Natural killer cell (primary cell): ENCODE measurements around the gene XPOT. TPM values are rescaled to one million over a fixed set of nuclear protein-coding genes. Genes with fewer than 3 reads are reported as not detected.

ENCODE experiments used
- ATAC-seq, 3 donors: fragments of 150-1000 bp in 2 of 3; fragments of 200-7000 bp in 1 of 3; cut with Tn5 transposase; 1 replicate in 1 of 3; 2 replicates in 2 of 3; pipeline ENCODE4 v1.10.0; 2021; ENCODE audit warnings: mild to moderate bottlenecking in 2 of 3, moderate library complexity in 2 of 3
- DNase-seq, 2 donors: peaks; one replicate each; pipeline versions ENCODE4 v3.0.0 to v3.0.0-alpha.2; 2013 to 2021; ENCODE audit warnings: mixed read lengths in 1 of 2
- H3K27ac ChIP-seq: one replicate; pipeline ENCODE4 v1.5.1; 2013; ENCODE audit warnings: mild to moderate bottlenecking, low read length
- H3K27me3 ChIP-seq: one replicate; pipeline ENCODE4 v1.6.1; 2013; ENCODE audit warnings: low read length; ENCODE audit not compliant: control insufficient read depth, insufficient read depth
- H3K36me3 ChIP-seq: one replicate; pipeline ENCODE4 v1.6.1; 2013; ENCODE audit warnings: low read length; ENCODE audit not compliant: control insufficient read depth, insufficient read depth
- H3K4me1 ChIP-seq: one replicate; pipeline ENCODE4 v1.6.1; 2013; ENCODE audit warnings: low read length; ENCODE audit not compliant: control insufficient read depth, insufficient read depth
- H3K4me3 ChIP-seq: one replicate; pipeline ENCODE4 v1.5.1; 2013; ENCODE audit warnings: low read length
- H3K9me3 ChIP-seq: one replicate; pipeline ENCODE4 v1.6.1; 2013; ENCODE audit warnings: low read length; ENCODE audit not compliant: control insufficient read depth, insufficient read depth
- H3K27ac Mint-ChIP-seq, 2 donors: one replicate each; pipeline ENCODE4 v1.8.0; 2022; ENCODE audit warnings: mild to moderate bottlenecking in 2 of 2, mixed read lengths in 2 of 2, moderate library complexity in 1 of 2
- H3K27me3 Mint-ChIP-seq, 2 donors: one replicate each; pipeline ENCODE4 v1.8.0; 2022; ENCODE audit warnings: low read depth in 2 of 2, mixed read lengths in 2 of 2
- H3K36me3 Mint-ChIP-seq: one replicate; pipeline ENCODE4 v1.8.0; 2022; ENCODE audit warnings: mixed read lengths
- H3K4me1 Mint-ChIP-seq, 2 donors: one replicate each; pipeline ENCODE4 v1.8.0; 2022; ENCODE audit warnings: mixed read lengths in 2 of 2
- H3K4me3 Mint-ChIP-seq: one replicate; pipeline ENCODE4 v1.8.0; 2022; ENCODE audit warnings: mild to moderate bottlenecking, moderate library complexity, mixed read lengths
- H3K9me3 Mint-ChIP-seq, 2 donors: one replicate each; pipeline ENCODE4 v1.8.0; 2022; ENCODE audit warnings: mixed read lengths in 2 of 2
- CTCF ChIP-seq: fragments of 200-600 bp; IDR thresholded peaks from one replicate; pipeline ENCODE4 v1.8.0; 2022; ENCODE audit warnings: antibody characterized with exemption
- WGBS: methylation state at CpG from one replicate; pipeline ENCODE4 v1.1.7; 2013; ENCODE audit warnings: missing lambda C conversion rate; ENCODE audit not compliant: insufficient coverage; 5-methylcytosine and 5-hydroxymethylcytosine counted together
- intact Hi-C: fragments of 100-400 bp; cut with micrococcal nuclease; formaldehyde crosslinking; loops from one replicate; pipeline ENCODE4 v1.14.2; 2022
- total RNA-seq, 4 donors: library from RNA; stranded (reverse); fragments of 120-200 nt in 1 of 4; gene quantifications; one replicate each; pipeline versions ENCODE4 v1.2.3 to v1.2.4, GENCODE V29; 2013 to 2022

Gene XPOT
- total RNA-seq, 3 donors from 2014 or later (not counting 1 experiment from before 2014, with no cell fraction given) = 39.8 to 51.5 (median 45.0) TPM

DNA sequence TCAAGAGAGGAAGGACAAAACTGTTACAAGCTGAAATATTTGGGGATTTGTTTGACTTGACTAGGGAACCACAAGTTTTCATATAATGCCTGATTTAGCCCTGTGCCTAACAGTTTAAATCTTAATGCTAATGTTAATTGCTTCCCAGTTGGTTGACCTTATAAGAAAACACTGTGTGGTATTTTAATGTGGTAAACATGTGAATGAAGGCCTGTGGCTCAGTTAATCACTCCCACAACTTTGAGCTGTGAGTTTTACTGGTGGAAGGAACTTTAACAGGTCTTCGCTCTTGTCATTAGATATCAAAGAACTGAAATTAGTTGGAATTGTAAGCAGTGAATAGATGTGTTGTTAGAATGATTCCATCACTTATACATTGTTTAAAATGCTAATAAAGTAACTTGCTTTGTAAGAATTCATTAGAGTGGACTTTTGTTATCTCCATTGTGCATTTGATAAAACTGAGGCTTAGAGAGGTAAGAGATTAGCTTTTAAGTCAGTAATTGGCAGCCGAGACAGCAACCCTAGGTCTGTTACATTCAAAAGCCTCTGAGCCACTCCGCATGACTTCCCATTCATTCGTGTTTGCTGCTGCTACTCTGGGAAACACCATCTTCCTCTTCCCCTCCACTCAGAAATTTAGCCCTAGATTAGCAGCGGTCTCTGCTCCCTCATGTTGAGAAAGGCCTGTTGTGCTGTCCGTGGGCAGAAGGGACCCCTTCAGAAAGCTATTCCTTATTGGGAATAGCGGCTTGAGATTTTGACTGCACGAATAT, 46.7 kb downstream of the XPOT start:
- peaks cover 32 to 40% of the 10 kb centered on the region in 2 donors for H3K4me1 Mint-ChIP-seq

GRCh38 chr12:64451687-64452558, 47.7 kb downstream of the XPOT start, which contains the start of gene TBK1:
Gene TBK1, plus strand, starts transcription at chr12:64452120. Its CDS starts 3,751 bp downstream, at chr12:64455871.
- no peak for TF ChIP-seq CTCF
- ATAC-seq (peak; percentile 71 to 84 (median 80)), DNase-seq (peak; percentile 72 to 77)
- Histone ChIP-seq H3K4me1 (peaks cover 11% of the 10 kb centered on the region), H3K27me3 (no peaks in the 10 kb centered on the region), H3K4me3 (peak within 1 kb of the TSS; percentile 98), H3K36me3 (peaks cover 4% of the 10 kb centered on the region), H3K27ac (peak within 1 kb of the TSS; percentile 89), H3K9me3 (no peaks in the 10 kb centered on the region)
- Mint-ChIP-seq H3K4me3 (peak within 1 kb of the TSS; percentile 96), H3K27me3 (no peaks in the 10 kb centered on the region), H3K4me1 (peaks cover 40 to 46% of the 10 kb centered on the region in 2 donors), H3K27ac (peak within 1 kb of the TSS; percentile 94 to 97), H3K36me3 (no peaks in the 10 kb centered on the region), H3K9me3 (no peaks in the 10 kb centered on the region)
- intact Hi-C loops = loop anchor here (2.0 to 10.0 kb wide), 2 partner anchors 47 to 223 kb away; partner anchors contain the start of gene XPOT
- under 1% methylated on average over 94 of the region's 94 CpGs for WGBS

More for the DNA sequence above, 46.7 kb downstream of the XPOT start:
- 16% methylated on average over 6 of the region's 8 CpGs for WGBS
- ATAC-seq = peak in 2 of 3 donors; percentile 10 to 31
- Histone ChIP-seq H3K27ac (peak overlapping the region; percentile 89), H3K9me3 (no peaks in the 10 kb centered on the region), H3K4me1 (peaks cover 11% of the 10 kb centered on the region), H3K4me3 (peak overlapping the region; percentile 98), H3K36me3 (peaks cover 11% of the 10 kb centered on the region), H3K27me3 (no peaks in the 10 kb centered on the region)
- no peaks in the 10 kb centered on the region for H3K9me3 Mint-ChIP-seq
- intact Hi-C loops = loop anchor here (1.0 to 10.0 kb wide), 2 partner anchors 9 to 224 kb away; no protein-coding TSS in a partner anchor
- peak overlapping the region; percentile 96 for H3K4me3 Mint-ChIP-seq
- no peaks in the 10 kb centered on the region for H3K36me3 Mint-ChIP-seq
- H3K27me3 Mint-ChIP-seq = no peaks in the 10 kb centered on the region
- no peak for TF ChIP-seq CTCF
- DNase-seq = peak in 1 of 2 donors; percentile 41
- peak overlapping the region; percentile 94 to 97 for H3K27ac Mint-ChIP-seq

GRCh38 chr12:64452559-64453329, 48.6 kb downstream of the XPOT start:
- H3K4me3 Mint-ChIP-seq = peak overlapping the region; percentile 96
- H3K4me1 ChIP-seq = peaks cover 11% of the 10 kb centered on the region

More at GRCh38 chr12:64452559-64453329, 48.6 kb downstream of the XPOT start:
- Mint-ChIP-seq H3K9me3 (no peaks in the 10 kb centered on the region), H3K27me3 (no peaks in the 10 kb centered on the region), H3K4me1 (peaks cover 45 to 46% of the 10 kb centered on the region in 2 donors), H3K36me3 (no peaks in the 10 kb centered on the region), H3K27ac (peak overlapping the region; percentile 94 to 97)
- Histone ChIP-seq H3K9me3 (no peaks in the 10 kb centered on the region), H3K27ac (peak overlapping the region; percentile 89), H3K27me3 (no peaks in the 10 kb centered on the region), H3K4me3 (peak overlapping the region; percentile 98), H3K36me3 (peaks cover 5% of the 10 kb centered on the region)
- peak in 1 of 2 donors; percentile 61 for DNase-seq
- ATAC-seq = peak; percentile 17 to 50 (median 32)
- WGBS = 2% methylated on average over 14 of the region's 16 CpGs
- intact Hi-C loops = loop anchor here (2.0 to 10.0 kb wide), 2 partner anchors 48 to 222 kb away; partner anchors contain the start of gene XPOT
- TF ChIP-seq CTCF = no peak
